ENCODE data around the gene KCND1.

The KCND1 gene

GRCh38 chrX:48975041-48975440 is 3.4 kb upstream of the KCND1 start:
- no peak for DNase-seq (ENCODE audit: low read depth in 2 of 3, low spot score in 2 of 3)

GRCh38 chrX:48974574-48974973 is 2.9 kb upstream of the KCND1 start:
- no peak for DNase-seq (ENCODE audit: low read depth in 2 of 3, low spot score in 2 of 3)

GRCh38 chrX:48974033-48974432 is 2.4 kb upstream of the KCND1 start:
- DNase-seq (ENCODE audit: low read depth in 2 of 3, low spot score in 2 of 3), result no peak

- no peak for DNase-seq (ENCODE audit: low read depth in 2 of 3, low spot score in 2 of 3)
Observed at GRCh38 chrX:48972220-48973164, 848 bp upstream of the KCND1 start.

- no peak for DNase-seq (ENCODE audit: low read depth in 2 of 3, low spot score in 2 of 3)
Observed at GRCh38 chrX:48969471-48969870, 2.2 kb downstream of the KCND1 start.

GRCh38 chrX:48968377-48968776 is 3.3 kb downstream of the KCND1 start:
- DNase-seq (ENCODE audit: low read depth in 2 of 3, low spot score in 2 of 3), result no peak

- no peak for DNase-seq (ENCODE audit: low read depth in 2 of 3, low spot score in 2 of 3)
Observed at GRCh38 chrX:48966796-48967579, 4.7 kb downstream of the KCND1 start.

- DNase-seq (ENCODE audit: low read depth in 2 of 3, low spot score in 2 of 3), result no peak
Observed at GRCh38 chrX:48965959-48966358, 5.7 kb downstream of the KCND1 start.

GRCh38 chrX:48961585-48962091 is 10.0 kb downstream of the KCND1 start:
- DNase-seq (ENCODE audit: low read depth in 2 of 3, low spot score in 2 of 3), result no peak

GRCh38 chrX:48960291-48960690 is 11.4 kb downstream of the KCND1 start:
- DNase-seq (ENCODE audit: low read depth in 2 of 3, low spot score in 2 of 3), result no peak

GRCh38 chrX:48958635-48959094 is 13.0 kb downstream of the KCND1 start:
- DNase-seq (ENCODE audit: low read depth in 2 of 3, low spot score in 2 of 3), result no peak

- DNase-seq (ENCODE audit: low read depth in 2 of 3, low spot score in 2 of 3), result peak in 2 of 3 experiments; percentile 73 to 84
Observed at GRCh38 chrX:48957827-48958634, 13.6 kb downstream of the KCND1 start.

GRCh38 chrX:48957477-48957826 is 14.2 kb downstream of the KCND1 start, which contains the start of gene OTUD5:
Gene OTUD5 (minus strand): TSS chrX:48957607. CDS start chrX:48957570, 37 bp downstream.
- peak in 1 of 3 experiments; percentile 56 for DNase-seq (ENCODE audit: low read depth in 2 of 3, low spot score in 2 of 3)

- DNase-seq (ENCODE audit: low read depth in 2 of 3, low spot score in 2 of 3), result no peak
Observed at GRCh38 chrX:48956728-48957414, 14.8 kb downstream of the KCND1 start.

GRCh38 chrX:48948589-48948988 is 23.1 kb downstream of the KCND1 start:
- DNase-seq (ENCODE audit: low read depth in 2 of 3, low spot score in 2 of 3), result no peak

- DNase-seq (ENCODE audit: low read depth in 2 of 3, low spot score in 2 of 3), result no peak
Observed at GRCh38 chrX:48945517-48946348, 25.9 kb downstream of the KCND1 start.

GRCh38 chrX:48942895-48943294 is 28.7 kb downstream of the KCND1 start:
- DNase-seq (ENCODE audit: low read depth in 2 of 3, low spot score in 2 of 3), result no peak

GRCh38 chrX:48940404-48940955 is 31.2 kb downstream of the KCND1 start:
- DNase-seq (ENCODE audit: low read depth in 2 of 3, low spot score in 2 of 3), result no peak
